HepG2 (cell line): ENCODE results near the gene ANKRD13D. TPM values are rescaled to one million over a fixed set of nuclear protein-coding genes. Genes with fewer than 3 reads are reported as not detected.

Experiments used
- ATF6 ChIP-seq: sonication (generic); formaldehyde crosslinking; conservative IDR thresholded peaks from 2 replicates; pipeline ENCODE4 v1.4.0; 2020; ENCODE audit warnings: missing genetic modification reagents
- FOXA1 ChIP-seq, 2 experiments: fragments of 450-650 bp in 1 of 2; sonication (generic) in 1 of 2; formaldehyde crosslinking in 1 of 2; IDR thresholded peaks; 2 replicates each; pipeline versions ENCODE4 v1.4.0 to v1.6.1; 2016 to 2020; ENCODE audit warnings: missing genetic modification reagents in 1 of 2
- NFE2 ChIP-seq: sonication (generic); formaldehyde crosslinking; IDR thresholded peaks from 2 replicates; pipeline ENCODE4 v1.4.0; 2020; ENCODE audit warnings: missing genetic modification reagents
- NR2F1 ChIP-seq, 2 experiments: fragments of 450-650 bp in 1 of 2; formaldehyde crosslinking in 1 of 2; IDR thresholded peaks; 2 replicates each; pipeline versions ENCODE4 v1.5.0 to v1.6.1; 2016 to 2020; ENCODE audit warnings: mild to moderate bottlenecking in 1 of 2, missing compliant biosample characterization in 1 of 2, missing genetic modification reagents in 1 of 2, moderate library complexity in 1 of 2
- PHF20 ChIP-seq: sonication (generic); formaldehyde crosslinking; IDR thresholded peaks from 2 replicates; pipeline ENCODE4 v1.5.0; 2020; ENCODE audit warnings: mild to moderate bottlenecking, missing genetic modification reagents
- PHF8 ChIP-seq: sonication (generic); formaldehyde crosslinking; IDR thresholded peaks from 2 replicates; pipeline ENCODE4 v1.5.0; 2020; ENCODE audit warnings: missing genetic modification reagents
- SALL1 ChIP-seq: sonication (generic); formaldehyde crosslinking; IDR thresholded peaks from 2 replicates; pipeline ENCODE4 v1.8.0; 2022; ENCODE audit warnings: mild to moderate bottlenecking, missing genetic modification reagents
- SMAD9 ChIP-seq: sonication (generic); formaldehyde crosslinking; IDR thresholded peaks from 2 replicates; pipeline ENCODE4 v1.5.1; 2020; ENCODE audit warnings: mild to moderate bottlenecking, missing genetic modification reagents
- SP2 ChIP-seq: sonication (generic); formaldehyde crosslinking; IDR thresholded peaks from 2 replicates; pipeline ENCODE4 v1.5.1; 2020; ENCODE audit warnings: mild to moderate bottlenecking, missing genetic modification reagents
- SYNCRIP ChIP-seq: fragments of 200-400 bp; formaldehyde crosslinking; IDR thresholded peaks from 2 replicates; pipeline ENCODE4 v1.6.1; 2018; ENCODE audit warnings: mild to moderate bottlenecking, low read depth, low read length; ENCODE audit not compliant: insufficient read depth
- YY1 ChIP-seq: IDR thresholded peaks from 2 replicates; pipeline ENCODE4 v1.6.1; 2011; ENCODE audit warnings: low read length, low read depth, moderate library complexity, mild to moderate bottlenecking; ENCODE audit not compliant: insufficient read depth, insufficient replicate concordance
- ZFY ChIP-seq: sonication (generic); formaldehyde crosslinking; IDR thresholded peaks from 2 replicates; pipeline ENCODE4 v1.4.0; 2020; ENCODE audit warnings: missing genetic modification reagents
- ZNF17 ChIP-seq: sonication (generic); formaldehyde crosslinking; IDR thresholded peaks from 2 replicates; pipeline ENCODE4 v1.5.0; 2020; ENCODE audit warnings: mild to moderate bottlenecking, missing genetic modification reagents
- ZNF326 ChIP-seq: sonication (generic); formaldehyde crosslinking; IDR thresholded peaks from 2 replicates; pipeline ENCODE4 v1.4.0; 2020; ENCODE audit warnings: missing genetic modification reagents, borderline replicate concordance
- ZNF350 ChIP-seq: sonication (generic); formaldehyde crosslinking; IDR thresholded peaks from 2 replicates; pipeline ENCODE4 v1.4.0; 2020; ENCODE audit warnings: mild to moderate bottlenecking, low read depth, missing genetic modification reagents, borderline replicate concordance
- ZNF598 ChIP-seq: sonication (generic); formaldehyde crosslinking; IDR thresholded peaks from 2 replicates; pipeline ENCODE4 v1.5.1; 2020; ENCODE audit warnings: mild to moderate bottlenecking, missing genetic modification reagents, borderline replicate concordance
- ZNF777 ChIP-seq: sonication (generic); formaldehyde crosslinking; IDR thresholded peaks from 2 replicates; pipeline ENCODE4 v1.4.0; 2020; ENCODE audit warnings: missing genetic modification reagents
- polyA plus RNA-seq, 8 experiments: library from polyadenylated mRNA; depleted of rRNA in 3 of 8; stranded (reverse) in 7 of 8; unstranded in 1 of 8; fragments of >200 nt; fragmentation: Illumina TruSeq in 4 of 8; extraction: Trizol in 4 of 8; gene quantifications; 2 replicates each; pipeline versions ENCODE4 v1.2.1 to v1.2.3, GENCODE V29; 2011 to 2016; ENCODE audit warnings: low read depth in 4 of 8, missing spikeins in 1 of 8, mixed read lengths in 1 of 8; ENCODE audit not compliant: insufficient read depth in 1 of 8
- total RNA-seq, 5 experiments: library from RNA; depleted of rRNA; stranded (reverse); fragments of >200 nt; fragmentation: Illumina TruSeq; extraction: Trizol; gene quantifications; 2 replicates each; pipeline ENCODE4 v1.2.3, GENCODE V29; 2016; ENCODE audit warnings: low read depth in 1 of 5
- TF ChIP-seq, protein P1 (sequence below): IDR thresholded peaks from 2 replicates; pipeline ENCODE4 v1.6.1; 2016; ENCODE audit warnings: missing biosample characterization, missing genetic modification reagents, low read depth
- TF ChIP-seq, protein P2 (sequence below): sonication (generic); formaldehyde crosslinking; IDR thresholded peaks from 2 replicates; pipeline ENCODE4 v1.5.1; 2020; ENCODE audit warnings: mild to moderate bottlenecking, missing genetic modification reagents
- TF ChIP-seq, protein P3 (sequence below): fragments of 450-650 bp; IDR thresholded peaks from 2 replicates; pipeline ENCODE4 v1.6.1; 2017; ENCODE audit warnings: mild to moderate bottlenecking

ANKRD13D gene
- total and polyA plus RNA-seq, 2 of the 13 experiments (the other 11 are each of a cell fraction or from before 2014, with no cell fraction given) = 18.6 to 27.3 TPM

DNA sequence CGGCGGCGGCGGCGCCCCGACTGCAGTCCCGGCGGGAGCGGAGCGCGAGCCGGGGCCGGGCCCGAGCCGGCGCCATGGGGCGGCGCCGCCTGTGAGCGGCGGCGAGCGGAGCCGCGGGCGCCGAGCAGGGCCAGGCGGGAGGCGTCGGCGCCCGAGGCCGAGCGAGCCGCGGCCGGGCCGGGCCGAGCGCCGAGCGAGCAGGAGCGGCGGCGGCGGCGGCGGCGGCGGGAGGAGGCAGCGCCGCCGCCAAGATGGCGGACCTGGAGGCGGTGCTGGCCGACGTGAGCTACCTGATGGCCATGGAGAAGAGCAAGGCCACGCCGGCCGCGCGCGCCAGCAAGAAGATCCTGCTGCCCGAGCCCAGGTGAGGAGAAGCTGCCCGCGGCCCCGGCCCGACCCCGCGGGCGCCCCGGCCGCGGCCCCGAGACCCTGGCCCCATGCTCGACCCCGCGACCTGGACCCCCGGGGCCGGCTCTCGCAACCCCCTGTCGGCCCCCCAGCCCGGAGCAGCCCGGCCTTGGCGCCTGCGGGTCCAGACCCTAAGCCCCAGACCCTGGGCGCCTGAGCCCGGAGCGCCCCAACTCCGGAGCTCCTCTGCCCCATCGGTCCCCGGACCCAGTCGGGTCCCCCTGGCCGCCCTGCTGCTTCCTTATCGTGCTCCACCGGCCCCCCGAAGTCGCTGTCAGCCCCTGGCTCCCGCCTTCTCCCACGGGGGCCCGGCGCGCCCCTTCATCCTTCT lies 22.5 kb upstream of the ANKRD13D start, which contains the start of gene GRK2 (continued):
- TF ChIP-seq NFE2 = no peak
- TF ChIP-seq ZFY (CRISPR knock-in tag) = peak; percentile 46
- peak; percentile 88 for TF ChIP-seq YY1
- no peak for TF ChIP-seq ZNF350 (CRISPR knock-in tag)
- TF ChIP-seq SYNCRIP = no peak
- no peak for TF ChIP-seq PHF20 (CRISPR knock-in tag)
- no peak for TF ChIP-seq ZNF17
- TF ChIP-seq NR2F1 (CRISPR knock-in tag; IDR thresholded peaks at IDR 0.05) = no peak
- TF ChIP-seq ZNF598 (CRISPR knock-in tag) = no peak
- peak; percentile 6; the same call in 1 of the 2 replicates for TF ChIP-seq SALL1 (CRISPR knock-in tag)
- TF ChIP-seq SMAD9 (CRISPR knock-in tag) = no peak
- TF ChIP-seq ATF6 (CRISPR knock-in tag) = no peak
- TF ChIP-seq, protein P1, sequence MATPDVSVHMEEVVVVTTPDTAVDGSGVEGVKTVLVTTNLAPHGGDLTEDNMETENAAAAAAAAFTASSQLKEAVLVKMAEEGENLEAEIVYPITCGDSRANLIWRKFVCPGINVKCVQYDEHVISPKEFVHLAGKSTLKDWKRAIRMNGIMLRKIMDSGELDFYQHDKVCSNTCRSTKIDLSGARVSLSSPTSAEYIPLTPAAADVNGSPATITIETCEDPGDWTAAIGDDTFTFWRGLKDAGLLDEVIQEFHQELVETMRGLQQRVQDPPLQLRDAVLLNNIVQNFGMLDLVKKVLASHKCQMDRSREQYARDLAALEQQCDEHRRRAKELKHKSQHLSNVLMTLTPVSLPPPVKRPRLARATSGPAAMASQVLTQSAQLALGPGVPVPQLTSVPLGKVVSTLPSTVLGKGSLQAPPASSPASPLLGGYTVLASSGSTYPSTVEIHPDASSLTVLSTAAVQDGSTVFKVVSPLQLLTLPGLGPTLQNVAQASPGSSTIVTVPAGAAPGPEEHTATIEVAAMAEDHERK (CRISPR knock-in tag) = no peak
- TF ChIP-seq, protein P2, sequence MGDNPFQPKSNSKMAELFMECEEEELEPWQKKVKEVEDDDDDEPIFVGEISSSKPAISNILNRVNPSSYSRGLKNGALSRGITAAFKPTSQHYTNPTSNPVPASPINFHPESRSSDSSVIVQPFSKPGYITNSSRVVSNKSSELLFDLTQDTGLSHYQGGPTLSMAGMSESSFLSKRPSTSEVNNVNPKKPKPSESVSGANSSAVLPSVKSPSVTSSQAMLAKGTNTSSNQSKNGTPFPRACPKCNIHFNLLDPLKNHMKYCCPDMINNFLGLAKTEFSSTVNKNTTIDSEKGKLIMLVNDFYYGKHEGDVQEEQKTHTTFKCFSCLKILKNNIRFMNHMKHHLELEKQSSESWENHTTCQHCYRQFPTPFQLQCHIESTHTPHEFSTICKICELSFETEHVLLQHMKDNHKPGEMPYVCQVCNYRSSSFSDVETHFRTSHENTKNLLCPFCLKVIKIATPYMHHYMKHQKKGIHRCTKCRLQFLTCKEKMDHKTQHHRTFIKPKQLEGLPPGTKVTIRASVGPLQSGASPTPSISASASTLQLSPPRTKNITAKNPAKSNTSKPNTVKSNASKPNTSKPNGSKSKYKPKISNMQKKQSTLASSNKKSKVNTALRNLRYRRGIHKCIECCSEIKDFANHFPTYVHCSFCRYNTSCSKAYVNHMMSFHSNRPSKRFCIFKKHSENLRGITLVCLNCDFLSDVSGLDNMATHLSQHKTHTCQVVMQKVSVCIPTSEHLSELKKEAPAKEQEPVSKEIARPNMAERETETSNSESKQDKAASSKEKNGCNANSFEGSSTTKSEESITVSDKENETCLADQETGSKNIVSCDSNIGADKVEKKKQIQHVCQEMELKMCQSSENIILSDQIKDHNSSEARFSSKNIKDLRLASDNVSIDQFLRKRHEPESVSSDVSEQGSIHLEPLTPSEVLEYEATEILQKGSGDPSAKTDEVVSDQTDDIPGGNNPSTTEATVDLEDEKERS (CRISPR knock-in tag) = no peak
- no peak for TF ChIP-seq ZNF777 (CRISPR knock-in tag)
- TF ChIP-seq ZNF326 (CRISPR knock-in tag) = no peak
- TF ChIP-seq PHF8 (CRISPR knock-in tag) = 0 out of 2 replicates have a peak, but pooled peaks have one; percentile 14
- TF ChIP-seq, protein P3, sequence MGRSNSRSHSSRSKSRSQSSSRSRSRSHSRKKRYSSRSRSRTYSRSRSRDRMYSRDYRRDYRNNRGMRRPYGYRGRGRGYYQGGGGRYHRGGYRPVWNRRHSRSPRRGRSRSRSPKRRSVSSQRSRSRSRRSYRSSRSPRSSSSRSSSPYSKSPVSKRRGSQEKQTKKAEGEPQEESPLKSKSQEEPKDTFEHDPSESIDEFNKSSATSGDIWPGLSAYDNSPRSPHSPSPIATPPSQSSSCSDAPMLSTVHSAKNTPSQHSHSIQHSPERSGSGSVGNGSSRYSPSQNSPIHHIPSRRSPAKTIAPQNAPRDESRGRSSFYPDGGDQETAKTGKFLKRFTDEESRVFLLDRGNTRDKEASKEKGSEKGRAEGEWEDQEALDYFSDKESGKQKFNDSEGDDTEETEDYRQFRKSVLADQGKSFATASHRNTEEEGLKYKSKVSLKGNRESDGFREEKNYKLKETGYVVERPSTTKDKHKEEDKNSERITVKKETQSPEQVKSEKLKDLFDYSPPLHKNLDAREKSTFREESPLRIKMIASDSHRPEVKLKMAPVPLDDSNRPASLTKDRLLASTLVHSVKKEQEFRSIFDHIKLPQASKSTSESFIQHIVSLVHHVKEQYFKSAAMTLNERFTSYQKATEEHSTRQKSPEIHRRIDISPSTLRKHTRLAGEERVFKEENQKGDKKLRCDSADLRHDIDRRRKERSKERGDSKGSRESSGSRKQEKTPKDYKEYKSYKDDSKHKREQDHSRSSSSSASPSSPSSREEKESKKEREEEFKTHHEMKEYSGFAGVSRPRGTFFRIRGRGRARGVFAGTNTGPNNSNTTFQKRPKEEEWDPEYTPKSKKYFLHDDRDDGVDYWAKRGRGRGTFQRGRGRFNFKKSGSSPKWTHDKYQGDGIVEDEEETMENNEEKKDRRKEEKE = no peak
- no peak for TF ChIP-seq SP2
- TF ChIP-seq FOXA1 (IDR thresholded peaks at IDR 0.05) = no peak
- no peak for TF ChIP-seq FOXA1 (CRISPR knock-in tag; IDR thresholded peaks at IDR 0.05)
